Measurements from ENCODE around the gene CYP4F2. TPM values are rescaled to one million over a fixed set of nuclear protein-coding genes. Genes with fewer than 3 reads are reported as not detected.

CYP4F2 gene
- total and polyA plus RNA-seq, 2 of the 8 experiments (the other 6 are each of a cell fraction or from before 2014, with no cell fraction given): not detected

GRCh38 chr19:15937771-15938170 is 39.9 kb upstream of the CYP4F2 start:
- Histone ChIP-seq H2BK5ac (ENCODE audit: low read depth, low read length) (no peak overlapping the region), H4K5ac (ENCODE audit: insufficient read length, low read depth, low read length) (no peak overlapping the region), H4K91ac (replicated peaks; ENCODE audit: insufficient read length, low read length) (no peak overlapping the region), H3K4me2 (ENCODE audit: insufficient read depth in 1 of 2, low read depth in 2 of 2, low read length in 2 of 2) (no peak overlapping the region), H2BK15ac (ENCODE audit: low read length) (no peak overlapping the region), H3K36me3 (ENCODE audit: control insufficient read depth in 2 of 4, insufficient read depth in 4 of 4, low read length in 3 of 4) (no peaks in the 10 kb centered on the region), H3K9me3 (ENCODE audit: insufficient read depth in 2 of 2, low read depth in 1 of 2, low read length in 1 of 2) (peaks cover 62 to 82% of the 10 kb centered on the region in 2 experiments), H3K18ac (ENCODE audit: extremely low read depth, low read length) (no peak overlapping the region), H3K9ac (replicated peaks in 1 of 4; ENCODE audit: extremely low read depth in 1 of 4, low read depth in 3 of 4, low read length in 3 of 4) (no peak overlapping the region), H3K23me2 (ENCODE audit: low read depth, low read length) (no peaks in the 10 kb centered on the region), H3K14ac (ENCODE audit: insufficient read length) (no peak overlapping the region), H2AK5ac (ENCODE audit: low read depth, low read length) (no peak overlapping the region), H3K27me3 (replicated peaks in 1 of 4; ENCODE audit: control insufficient read depth in 3 of 4, extremely low read depth in 1 of 4, insufficient read depth in 3 of 4, low read length in 3 of 4) (no peaks in the 10 kb centered on the region), H3K79me1 (ENCODE audit: low read depth, low read length) (no peaks in the 10 kb centered on the region), H3K4me1 (replicated peaks in 1 of 4; ENCODE audit: control insufficient read depth in 3 of 4, insufficient read depth in 4 of 4, low read length in 3 of 4) (no peaks in the 10 kb centered on the region), H4K20me1 (replicated peaks in 1 of 2; ENCODE audit: control insufficient read depth in 1 of 2, insufficient read depth in 2 of 2, low read length in 2 of 2) (no peaks in the 10 kb centered on the region), H2BK120ac (replicated peaks; ENCODE audit: low read depth, low read length) (no peak overlapping the region), H3K4ac (replicated peaks; ENCODE audit: insufficient read length, low read depth, low read length) (no peak overlapping the region), H4K8ac (ENCODE audit: extremely low read depth, insufficient read depth, low read length) (no peak overlapping the region), H3K4me3 (ENCODE audit: extremely low read depth in 1 of 4, insufficient read depth in 2 of 4, low read depth in 3 of 4, low read length in 4 of 4) (no peak overlapping the region), H3K56ac (replicated peaks; ENCODE audit: insufficient read length, low read depth, low read length) (no peak overlapping the region), H3K27ac (ENCODE audit: low read depth, low read length) (no peak overlapping the region), H2BK20ac (ENCODE audit: low read length) (no peak overlapping the region), H3K79me2 (ENCODE audit: control insufficient read depth in 1 of 2, insufficient read depth in 2 of 2, low read length in 2 of 2) (no peaks in the 10 kb centered on the region), H2BK12ac (ENCODE audit: low read depth, low read length) (no peak overlapping the region), H2AFZ (ENCODE audit: low read length) (no peak overlapping the region), H3K23ac (ENCODE audit: insufficient read length) (no peak overlapping the region)
- 46% methylated on average over 2 of the region's 2 CpGs; no CpG with 5 or more reads in 1 of the 2 experiments for WGBS, 2 experiments (ENCODE audit: extremely low coverage in 1 of 2, insufficient coverage in 1 of 2, insufficient read length in 1 of 2, insufficient replicate concordance in 2 of 2, low coverage in 1 of 2, low lambda C conversion rate in 2 of 2, missing lambda C conversion rate in 1 of 2)
- CTCF ChIA-PET (ENCODE audit: partially characterized antibody): no interaction called here
- POLR2A ChIA-PET (ENCODE audit: partially characterized antibody): no interaction called here
- no peak for TF ChIP-seq BCL11A (IDR thresholded peaks at IDR 0.05; ENCODE audit: low read depth in 2 of 2, low read length in 2 of 2)
- no peak for TF ChIP-seq SAP30 (IDR thresholded peaks at IDR 0.05; ENCODE audit: insufficient read depth, insufficient replicate concordance, low read length)
- TF ChIP-seq JUND (IDR thresholded peaks at IDR 0.05; ENCODE audit: low read length): no peak
- TF ChIP-seq MAX (IDR thresholded peaks at IDR 0.05): no peak
- DNase-seq (ENCODE audit: low read depth in 1 of 2, low spot score in 2 of 2) (no peak), FAIRE-seq (no peak)

Data from H1 (cell line).